Putamen (tissue), 1 donor: ENCODE data around the gene PI4KA.
"Not testable (repeated sequence)": the region's sequence is repeated elsewhere in the genome, so short reads cannot be mapped to it uniquely, and the experiment has no call there.

Experiments
- DNase-seq: peaks from one replicate; pipeline ENCODE4 v3.0.0-alpha.2; 2016; ENCODE audit warnings: low spot score

PI4KA gene

DNA sequence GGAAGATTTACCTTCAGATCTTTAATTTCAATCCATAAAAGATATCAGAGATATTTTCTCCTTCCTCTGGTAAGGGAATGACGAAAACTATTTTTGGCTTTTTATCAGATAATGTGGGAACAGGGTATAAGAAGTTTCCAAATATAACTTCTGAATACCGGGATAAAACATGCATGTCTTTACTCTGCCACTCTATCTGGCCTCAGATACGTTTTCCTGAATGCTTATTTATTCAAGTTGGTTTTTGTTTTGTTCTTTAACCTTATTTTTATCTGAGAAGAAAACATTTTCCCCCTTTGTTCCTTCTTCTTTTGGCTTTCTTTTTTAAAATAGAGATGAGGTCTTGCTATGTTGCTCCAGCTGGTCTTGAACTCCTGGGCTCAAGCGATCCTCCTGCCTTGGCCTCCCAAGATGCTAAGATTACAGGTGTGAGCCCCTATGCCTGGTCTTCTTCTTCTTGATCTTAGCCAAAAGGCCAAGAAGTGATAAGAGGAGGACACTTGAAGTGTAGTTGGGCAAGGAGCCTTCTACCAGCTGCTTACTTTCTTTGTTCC is 83.2 kb downstream of the PI4KA start:
- no peak for DNase-seq

- no peak for DNase-seq
Observed at GRCh38 chr22:20774882-20775281, 83.7 kb downstream of the PI4KA start.

- no peak for DNase-seq
Observed at GRCh38 chr22:20773793-20774212, 84.8 kb downstream of the PI4KA start, which contains the start of gene SERPIND1. SERPIND1 (plus strand) TSS chr22:20774113; CDS start chr22:20779313, 5,200 bp downstream.

GRCh38 chr22:20771918-20772625 is 86.5 kb downstream of the PI4KA start:
- no peak for DNase-seq

GRCh38 chr22:20769496-20769826 is 89.2 kb downstream of the PI4KA start:
- not testable (repeated sequence) for DNase-seq

DNA sequence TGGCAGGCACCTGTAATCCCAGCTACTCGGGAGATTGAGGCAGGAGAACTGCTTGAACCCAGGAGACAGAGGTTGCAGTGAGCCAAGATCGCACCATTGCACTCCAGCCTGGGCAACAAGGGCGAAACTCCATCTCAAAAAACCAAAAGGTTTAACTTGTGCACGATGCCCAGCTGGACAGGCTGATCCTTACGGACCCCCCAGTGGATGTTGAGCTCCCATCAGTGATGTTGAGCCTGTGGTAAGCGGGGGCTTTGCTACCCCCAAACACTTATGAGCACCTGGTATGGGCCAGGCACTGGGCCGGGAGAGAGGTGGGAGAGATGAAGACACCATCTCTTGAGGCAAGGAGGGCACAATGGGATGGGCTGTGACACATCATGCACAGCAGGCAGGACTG is 92.1 kb downstream of the PI4KA start:
- DNase-seq: no peak

DNA sequence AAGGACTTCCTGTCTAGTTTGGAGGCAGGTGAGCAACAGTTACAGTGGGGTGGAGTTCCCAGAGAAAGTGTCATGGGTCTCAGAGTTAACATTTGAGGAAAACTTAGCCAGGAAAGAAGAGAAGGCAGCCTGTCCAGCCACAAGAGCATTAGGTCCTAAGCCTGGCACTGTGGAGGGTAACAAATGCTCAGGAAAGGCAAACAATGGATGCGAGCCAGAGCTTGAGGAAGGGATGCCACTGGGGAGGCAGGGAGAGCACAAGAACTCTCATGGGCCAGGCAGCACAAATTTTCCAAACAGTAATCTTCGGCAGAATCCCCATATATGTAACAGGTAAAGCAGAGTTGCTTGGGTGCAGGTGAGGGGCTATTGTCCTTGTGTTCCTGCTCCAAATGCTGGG is 92.7 kb downstream of the PI4KA start:
- no peak for DNase-seq

- no peak for DNase-seq
Observed at GRCh38 chr22:20764729-20765128, 93.9 kb downstream of the PI4KA start.

- DNase-seq: no peak
Observed at GRCh38 chr22:20764471-20764720, 94.2 kb downstream of the PI4KA start.

DNA sequence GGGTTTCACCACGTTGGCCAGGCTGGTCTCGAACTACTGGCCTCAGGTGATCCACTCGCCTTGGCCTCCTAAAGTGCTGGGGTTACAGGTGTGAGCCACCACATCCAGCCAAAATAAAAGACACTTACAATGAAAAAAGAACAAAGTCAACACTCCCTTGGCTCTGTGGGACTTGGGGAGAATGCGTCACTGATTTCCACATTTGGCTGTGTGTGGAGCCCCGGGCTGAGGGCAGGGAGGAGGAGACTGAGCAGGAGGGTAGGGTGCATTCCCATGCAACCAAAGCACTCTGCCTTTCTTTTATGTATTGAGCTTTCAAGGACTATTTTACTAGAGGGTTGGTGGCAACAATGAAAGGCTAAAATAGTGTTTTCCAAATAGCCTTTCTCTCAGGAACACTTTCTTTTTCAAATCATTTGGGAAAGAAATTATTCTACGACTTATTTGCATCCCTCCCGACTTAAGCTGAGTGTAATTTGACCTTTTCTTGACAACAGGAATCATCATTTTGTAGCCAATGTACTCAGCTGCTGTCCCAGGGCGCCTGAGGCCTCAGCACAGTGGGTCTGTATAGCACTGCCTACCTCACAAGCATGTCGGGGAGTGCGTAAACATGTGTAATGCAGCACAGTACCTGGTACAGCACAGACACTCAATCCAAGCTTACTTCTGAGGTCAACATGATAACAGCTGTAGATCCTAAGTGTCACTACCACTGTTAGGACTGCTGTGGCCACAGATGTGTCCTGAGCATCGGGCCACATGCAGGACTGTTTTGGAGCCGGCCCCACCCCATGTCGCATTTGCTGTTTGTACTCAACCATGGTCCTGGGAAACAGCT is 94.8 kb downstream of the PI4KA start:
- DNase-seq: no peak

DNA sequence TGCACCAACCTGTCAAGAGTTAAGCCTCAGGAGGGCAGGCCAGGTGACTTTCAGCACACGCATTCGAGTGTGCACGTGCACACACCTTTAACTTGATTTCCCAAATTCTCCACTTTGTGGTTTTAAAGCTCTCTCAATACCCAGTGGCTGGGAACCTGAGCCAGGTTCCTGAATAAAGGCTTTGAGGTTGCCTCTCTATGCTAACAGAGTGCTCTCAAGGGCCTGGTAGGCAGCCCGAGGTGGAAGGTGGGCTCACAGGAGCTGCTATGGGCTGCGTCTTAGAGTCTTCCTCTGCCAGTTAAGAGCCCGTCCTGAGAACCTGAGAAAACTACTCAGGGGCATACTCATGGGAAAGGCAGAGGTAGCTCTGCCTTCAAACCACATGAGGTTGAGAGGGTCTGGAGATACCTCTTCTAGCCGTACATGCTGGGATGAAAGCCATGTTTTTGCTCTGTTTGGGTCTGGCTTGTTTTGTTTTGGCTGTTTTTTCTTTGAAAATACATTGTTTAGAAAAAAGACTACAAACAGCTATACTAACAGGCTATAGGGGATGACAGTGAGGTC is 96.3 kb downstream of the PI4KA start:
- no peak for DNase-seq

DNA sequence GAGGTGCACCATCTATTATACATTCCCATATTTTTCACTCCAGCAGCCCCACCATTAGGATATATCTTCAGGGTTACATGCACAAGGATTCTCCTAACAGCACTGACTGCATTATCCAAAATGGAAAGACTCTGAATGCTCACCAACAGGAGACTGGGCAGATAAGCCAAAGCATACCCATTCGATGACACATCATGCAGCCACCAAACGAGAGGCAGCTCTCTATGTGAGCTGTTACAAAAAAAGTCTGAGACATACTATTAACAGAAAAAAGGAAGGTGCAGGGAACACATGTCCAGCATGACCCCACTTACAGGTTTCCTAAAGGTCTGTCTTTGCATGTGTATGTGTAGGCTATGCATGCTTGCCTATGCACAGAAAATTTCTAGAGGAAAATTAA is 97.1 kb downstream of the PI4KA start:
- no peak for DNase-seq

GRCh38 chr22:20760084-20760483 is 98.5 kb downstream of the PI4KA start:
- no peak for DNase-seq

DNA sequence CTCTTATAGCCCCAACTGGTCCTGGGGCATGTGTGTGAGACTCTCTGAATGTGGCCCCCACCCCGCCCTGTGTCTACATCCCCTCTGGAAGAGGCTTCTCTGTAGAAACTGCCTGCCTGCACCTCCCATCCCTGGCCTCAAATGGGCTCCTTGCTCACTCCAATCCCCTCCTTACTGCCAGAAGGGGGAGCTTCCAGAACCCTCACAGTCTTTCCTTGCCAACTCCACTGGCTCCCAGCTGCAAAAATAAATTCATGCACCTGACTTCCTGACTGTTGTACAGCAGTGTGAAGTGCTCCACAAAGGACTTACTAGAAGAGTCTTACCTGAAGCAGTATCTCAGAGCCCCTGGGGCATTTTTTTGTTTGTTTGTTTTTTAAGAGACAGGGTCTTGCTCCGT is 99.9 kb downstream of the PI4KA start:
- DNase-seq: no peak

GRCh38 chr22:20756846-20757245 is 101.8 kb downstream of the PI4KA start:
- DNase-seq: no peak

GRCh38 chr22:20752873-20753272 is 105.7 kb downstream of the PI4KA start:
- no peak for DNase-seq

- DNase-seq: no peak
Observed at GRCh38 chr22:20752104-20752741, 106.4 kb downstream of the PI4KA start.

GRCh38 chr22:20751185-20751851 is 107.3 kb downstream of the PI4KA start:
- DNase-seq: no peak

GRCh38 chr22:20750461-20751184 is 108.0 kb downstream of the PI4KA start:
- no peak for DNase-seq

- DNase-seq: no peak
Observed at GRCh38 chr22:20749453-20749852, 109.2 kb downstream of the PI4KA start.

DNA sequence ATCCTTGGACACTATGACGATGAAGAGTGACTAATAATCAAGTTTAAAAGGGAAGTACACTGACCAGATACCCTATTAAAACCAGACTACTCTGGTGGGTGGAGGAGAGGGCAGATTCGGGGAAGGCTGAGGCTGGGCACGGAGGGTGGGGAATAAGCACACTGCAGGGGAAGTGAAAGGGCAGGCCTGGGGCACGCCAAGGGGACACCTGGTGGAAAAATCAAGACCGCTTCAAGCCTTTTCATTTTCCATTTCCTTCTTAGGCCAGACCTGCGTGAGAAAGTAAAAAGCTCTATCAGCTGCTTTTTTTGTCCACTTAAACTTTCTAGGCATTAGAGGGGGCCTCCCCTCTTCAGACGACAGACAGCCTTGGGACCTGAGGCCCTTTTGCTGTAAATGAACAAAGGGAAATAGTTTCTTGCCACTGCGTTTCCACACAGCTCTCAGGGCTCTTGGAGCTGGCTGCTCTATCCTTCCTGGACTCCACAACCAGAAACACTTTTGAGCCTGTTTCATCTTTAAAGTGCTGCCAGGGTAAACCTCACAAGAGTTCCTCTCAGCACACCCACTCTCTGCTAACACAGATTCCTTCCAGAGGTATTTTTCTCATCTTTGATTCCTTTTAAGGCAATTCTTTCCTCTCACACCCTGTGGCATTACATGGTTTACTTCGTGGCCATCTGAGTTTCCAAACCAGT is 109.7 kb downstream of the PI4KA start:
- DNase-seq: no peak
